ENCODE data around the gene PEX11B. TPM values are rescaled to one million over a fixed set of nuclear protein-coding genes. Genes with fewer than 3 reads are reported as not detected.

Gene PEX11B
- total and polyA plus RNA-seq, 2 of the 4 experiments (the other 2 are of a cell fraction): 15.4 to 24.3 TPM

GRCh38 chr1:145908653-145909052, 9.9 kb downstream of the PEX11B start:
- intact Hi-C loops (cut with micrococcal nuclease) (no loop called here), in situ Hi-C loops (cut with MboI; ENCODE audit: low sequenced_read_pairs) (no loop called here), dilution Hi-C loops (cut with HindIII; ENCODE audit: low sequenced_read_pairs, unreplicated experiment) (no loop called here)
- Histone ChIP-seq H4K8ac (ENCODE audit: low read depth in 2 of 2, low read length in 2 of 2) (peak overlapping the region in 1 of 2 experiments; percentile 11; a peak in 1 of 4 replicates), H3K9ac (ENCODE audit: low read depth, low read length) (no peak overlapping the region), H3K56ac (ENCODE audit: extremely low read depth, insufficient read depth, low read length) (no peak overlapping the region), H3K4me3 (ENCODE audit: insufficient read depth, low read depth, low read length) (no peak overlapping the region), H3K23ac (ENCODE audit: low read depth, low read length) (no peak overlapping the region), H2AFZ (replicated peaks; ENCODE audit: low read length, poor library complexity) (peak overlapping the region; percentile 16), H2BK15ac (ENCODE audit: low read depth, low read length) (peak overlapping the region; percentile 53; the same call in 1 of the 3 replicates), H4K91ac (ENCODE audit: insufficient read depth, low read depth, low read length) (no peak overlapping the region), H2BK5ac (ENCODE audit: low read depth, low read length, poor library complexity, severe bottlenecking) (no peak overlapping the region), H3K4me1 (ENCODE audit: control insufficient read depth, insufficient read depth, low read length) (peaks cover 7% of the 10 kb centered on the region), H3K9me3 (ENCODE audit: control insufficient read depth, insufficient read depth, low read length) (no peaks in the 10 kb centered on the region), H3K27me3 (ENCODE audit: control insufficient read depth, insufficient read depth, low read length) (no peaks in the 10 kb centered on the region), H4K5ac (ENCODE audit: low read depth, low read length) (no peak overlapping the region), H3K79me1 (ENCODE audit: low read depth in 1 of 2, low read length in 2 of 2) (peaks cover 0 to 12% of the 10 kb centered on the region in 2 experiments; a peak in 2 of 4 replicates), H3K4me2 (ENCODE audit: low read depth, low read length) (no peak overlapping the region), H2AK5ac (ENCODE audit: low read depth, low read length) (peak overlapping the region; percentile 29), H2BK120ac (ENCODE audit: low read depth, low read length) (peak overlapping the region; percentile 36), H3K14ac (replicated peaks; ENCODE audit: low read depth, low read length) (peak overlapping the region; percentile 95), H3K9me1 (ENCODE audit: insufficient read depth, low read length) (peaks cover 10% of the 10 kb centered on the region), H3K27ac (ENCODE audit: insufficient read depth, low read length) (no peak overlapping the region), H3K4ac (ENCODE audit: low read depth, low read length) (peak overlapping the region; percentile 38; the same call in 1 of the 2 replicates), H3K18ac (ENCODE audit: low read depth, low read length) (no peak overlapping the region), H3K36me3 (ENCODE audit: control insufficient read depth, insufficient read depth, low read length) (peaks cover 8% of the 10 kb centered on the region), H4K20me1 (ENCODE audit: insufficient read depth, low read length) (no peaks in the 10 kb centered on the region), H2AK9ac (replicated peaks; ENCODE audit: low read depth, low read length, poor library complexity) (peak overlapping the region; percentile 90), H2BK20ac (ENCODE audit: low read depth, low read length) (no peak overlapping the region; the same call in 1 of the 2 replicates)
- TF ChIP-seq POLR2A (IDR thresholded peaks at IDR 0.05; ENCODE audit: low read depth, low read length) (no peak), CEBPB (IDR thresholded peaks at IDR 0.05; ENCODE audit: low read depth, low read length) (no peak), BHLHE40 (IDR thresholded peaks at IDR 0.05; ENCODE audit: low read depth, low read length) (no peak), SMC3 (IDR thresholded peaks at IDR 0.05; ENCODE audit: low read depth, low read length) (no peak), FOS (IDR thresholded peaks at IDR 0.05; ENCODE audit: low read depth, low read length) (no peak), MAZ (IDR thresholded peaks at IDR 0.05; ENCODE audit: borderline replicate concordance, low read depth, low read length) (no peak), NFE2L2 (IDR thresholded peaks at IDR 0.05; ENCODE audit: low read depth, low read length) (no peak), RCOR1 (IDR thresholded peaks at IDR 0.05; ENCODE audit: insufficient replicate concordance, low read length) (no peak), USF2 (IDR thresholded peaks at IDR 0.05; ENCODE audit: low read depth, low read length) (no peak), MAFK (IDR thresholded peaks at IDR 0.05; ENCODE audit: low read depth, low read length) (no peak), RFX5 (IDR thresholded peaks at IDR 0.05; ENCODE audit: low read depth, low read length) (no peak), RAD21 (IDR thresholded peaks at IDR 0.05; ENCODE audit: low read length) (no peak), CHD1 (IDR thresholded peaks at IDR 0.05; ENCODE audit: low read depth, low read length) (no peak), ELK1 (IDR thresholded peaks at IDR 0.05; ENCODE audit: borderline replicate concordance, low read depth, low read length) (no peak)
- TF ChIP-seq, protein P1, sequence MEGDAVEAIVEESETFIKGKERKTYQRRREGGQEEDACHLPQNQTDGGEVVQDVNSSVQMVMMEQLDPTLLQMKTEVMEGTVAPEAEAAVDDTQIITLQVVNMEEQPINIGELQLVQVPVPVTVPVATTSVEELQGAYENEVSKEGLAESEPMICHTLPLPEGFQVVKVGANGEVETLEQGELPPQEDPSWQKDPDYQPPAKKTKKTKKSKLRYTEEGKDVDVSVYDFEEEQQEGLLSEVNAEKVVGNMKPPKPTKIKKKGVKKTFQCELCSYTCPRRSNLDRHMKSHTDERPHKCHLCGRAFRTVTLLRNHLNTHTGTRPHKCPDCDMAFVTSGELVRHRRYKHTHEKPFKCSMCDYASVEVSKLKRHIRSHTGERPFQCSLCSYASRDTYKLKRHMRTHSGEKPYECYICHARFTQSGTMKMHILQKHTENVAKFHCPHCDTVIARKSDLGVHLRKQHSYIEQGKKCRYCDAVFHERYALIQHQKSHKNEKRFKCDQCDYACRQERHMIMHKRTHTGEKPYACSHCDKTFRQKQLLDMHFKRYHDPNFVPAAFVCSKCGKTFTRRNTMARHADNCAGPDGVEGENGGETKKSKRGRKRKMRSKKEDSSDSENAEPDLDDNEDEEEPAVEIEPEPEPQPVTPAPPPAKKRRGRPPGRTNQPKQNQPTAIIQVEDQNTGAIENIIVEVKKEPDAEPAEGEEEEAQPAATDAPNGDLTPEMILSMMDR (conservative IDR thresholded peaks at IDR 0.05; ENCODE audit: low read depth, low read length): no peak
- CTCF ChIA-PET: interaction anchor here (2.2 kb wide), 1 partner anchor 16 kb away, joined by 24 read pairs; no protein-coding TSS in a partner anchor
- DNase-seq (peak; percentile 36), ATAC-seq (ENCODE audit: low read depth) (peak; percentile 22; the same call in 1 of the 2 replicates)
- no CpG with 5 or more reads among the region's 1 CpG for WGBS, 2 experiments (ENCODE audit: extremely low coverage in 2 of 2, insufficient read length in 1 of 2)
- POLR2A ChIA-PET (ENCODE audit: unreplicated experiment): no interaction called here
- BruUV-seq (replicated peaks): no TSS peak

Measured in IMR-90 (cell line).